Stimulated activated memory B cell treated with anti-CD40 and anti-IgM and Interleukin-4, amounts not matched to agents 10 μg/mL and 1 μg/mL and 100 μg/mL, for 72 hours (primary cell): ENCODE data around the gene SCUBE2.

Experiments used
- ATAC-seq: fragments of 150-1000 bp; cut with Tn5 transposase; 2 replicates; pipeline ENCODE4 v1.10.0; 2021
- H3K27ac Mint-ChIP-seq: one replicate; pipeline ENCODE4 v1.8.0; 2022; ENCODE audit warnings: mild to moderate bottlenecking, mixed read lengths
- H3K27me3 Mint-ChIP-seq: one replicate; pipeline ENCODE4 v1.8.0; 2022; ENCODE audit warnings: mixed read lengths
- H3K36me3 Mint-ChIP-seq: one replicate; pipeline ENCODE4 v1.8.0; 2022; ENCODE audit warnings: mixed read lengths
- H3K4me1 Mint-ChIP-seq: one replicate; pipeline ENCODE4 v1.8.0; 2022; ENCODE audit warnings: mixed read lengths
- H3K4me3 Mint-ChIP-seq: one replicate; pipeline ENCODE4 v1.8.0; 2022; ENCODE audit warnings: mild to moderate bottlenecking, moderate library complexity, mixed read lengths
- H3K9me3 Mint-ChIP-seq: one replicate; pipeline ENCODE4 v1.8.0; 2022; ENCODE audit warnings: mixed read lengths

SCUBE2 gene

DNA sequence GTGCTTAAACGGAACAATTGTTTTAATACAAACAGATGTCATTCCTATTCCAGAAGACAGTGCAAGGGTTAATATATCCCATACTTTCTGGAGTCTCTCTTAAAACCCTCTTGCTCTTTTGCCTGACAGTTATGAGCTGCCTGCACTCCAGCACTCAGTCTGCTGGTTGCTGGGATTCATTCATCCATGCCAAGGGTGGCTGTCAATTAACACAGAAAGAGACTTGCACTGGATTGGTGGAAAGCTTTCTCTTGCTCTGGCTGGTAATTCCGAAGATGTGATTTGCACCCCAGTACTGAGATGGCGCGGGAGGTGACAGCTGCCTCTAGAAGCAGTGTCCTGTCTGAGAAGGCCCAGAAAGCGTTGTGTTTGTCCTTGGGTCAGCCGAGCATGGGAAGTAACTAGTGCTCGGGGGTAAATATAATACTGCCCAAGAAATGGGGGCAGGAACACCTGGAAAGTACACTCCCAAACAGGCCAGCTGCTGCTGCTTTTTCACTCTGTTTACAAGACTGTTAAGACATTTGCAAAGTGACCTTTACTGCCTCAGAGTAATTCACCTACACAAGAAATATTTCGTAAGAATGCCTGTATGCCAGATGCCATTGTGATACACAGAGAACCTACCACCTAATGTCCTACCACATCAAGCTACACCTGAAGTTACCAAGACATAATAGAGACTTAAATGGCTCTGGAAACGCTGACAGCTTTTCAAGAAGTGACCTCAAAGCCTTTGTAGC is 20.5 kb downstream of the SCUBE2 start:
- no peak for ATAC-seq
- H3K4me1 Mint-ChIP-seq, result no peaks in the 10 kb centered on the region
- no peak overlapping the region for H3K4me3 Mint-ChIP-seq
- no peaks in the 10 kb centered on the region for H3K36me3 Mint-ChIP-seq
- H3K9me3 Mint-ChIP-seq, result no peaks in the 10 kb centered on the region
- H3K27ac Mint-ChIP-seq, result no peak overlapping the region
- peaks cover 49% of the 10 kb centered on the region for H3K27me3 Mint-ChIP-seq

- Mint-ChIP-seq H3K27ac (no peak overlapping the region), H3K4me1 (no peaks in the 10 kb centered on the region), H3K9me3 (no peaks in the 10 kb centered on the region), H3K4me3 (no peak overlapping the region), H3K36me3 (no peaks in the 10 kb centered on the region), H3K27me3 (peaks cover 39% of the 10 kb centered on the region)
- no peak for ATAC-seq
Measured at GRCh38 chr11:9069862-9070470, 21.4 kb downstream of the SCUBE2 start.

DNA sequence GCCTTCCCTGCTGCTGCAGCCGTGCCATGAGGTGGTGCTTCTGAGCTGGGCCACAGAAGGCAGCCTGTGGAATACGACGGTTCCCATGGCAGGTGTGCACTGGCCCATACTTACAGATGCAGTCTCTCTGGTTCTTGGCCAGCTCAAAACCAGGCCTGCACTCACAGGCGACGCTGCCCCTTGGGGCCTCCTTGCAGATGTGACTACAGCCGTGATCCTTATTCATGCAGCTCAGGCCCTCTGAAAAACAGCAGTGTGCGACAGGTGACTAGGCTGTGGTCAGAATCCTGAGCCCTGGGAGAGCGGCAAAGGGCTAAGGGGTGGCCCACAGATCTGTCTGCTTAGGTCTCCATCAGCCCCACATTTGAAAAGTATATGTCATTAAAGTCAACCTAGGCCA is 22.1 kb downstream of the SCUBE2 start:
- no peaks in the 10 kb centered on the region for H3K4me1 Mint-ChIP-seq
- no peaks in the 10 kb centered on the region for H3K9me3 Mint-ChIP-seq
- no peak for ATAC-seq
- H3K36me3 Mint-ChIP-seq, result no peaks in the 10 kb centered on the region
- H3K27ac Mint-ChIP-seq, result no peak overlapping the region
- H3K4me3 Mint-ChIP-seq, result no peak overlapping the region
- peaks cover 37% of the 10 kb centered on the region for H3K27me3 Mint-ChIP-seq

DNA sequence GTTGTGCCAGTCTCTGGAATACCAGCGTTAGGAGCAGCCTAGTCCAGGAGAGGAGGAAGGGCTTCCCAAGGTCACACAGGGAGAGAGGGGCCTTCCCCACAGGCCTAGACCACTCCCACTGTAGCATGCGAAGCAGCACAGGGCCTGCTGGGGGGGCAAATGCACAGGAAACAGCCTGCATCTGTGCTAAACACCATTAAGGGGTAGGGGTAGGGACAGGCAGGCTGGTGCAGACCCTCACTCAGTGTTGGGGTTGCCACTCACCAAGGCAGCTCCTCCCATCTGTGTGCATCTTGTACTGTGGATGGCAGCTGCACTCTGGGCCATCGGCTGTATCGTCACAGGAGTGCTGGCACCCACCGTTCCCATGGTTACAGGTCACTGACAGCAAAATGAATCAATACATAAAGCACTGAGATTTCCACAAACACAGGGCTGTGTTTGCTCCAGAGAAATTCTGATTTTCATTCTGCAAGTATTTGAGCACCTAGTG is 24.9 kb downstream of the SCUBE2 start:
- Mint-ChIP-seq H3K4me1 (no peaks in the 10 kb centered on the region), H3K27me3 (peaks cover 32% of the 10 kb centered on the region), H3K27ac (no peak overlapping the region), H3K36me3 (no peaks in the 10 kb centered on the region), H3K9me3 (no peaks in the 10 kb centered on the region), H3K4me3 (no peak overlapping the region)
- ATAC-seq, result no peak

- Mint-ChIP-seq H3K27ac (no peak overlapping the region), H3K4me1 (peaks cover 4% of the 10 kb centered on the region), H3K27me3 (peaks cover 32% of the 10 kb centered on the region), H3K9me3 (no peaks in the 10 kb centered on the region), H3K36me3 (no peaks in the 10 kb centered on the region), H3K4me3 (no peak overlapping the region)
- ATAC-seq, result no peak
Measured at GRCh38 chr11:9065607-9066432, 25.6 kb downstream of the SCUBE2 start.

- no peak overlapping the region for H3K27ac Mint-ChIP-seq
- H3K9me3 Mint-ChIP-seq, result no peaks in the 10 kb centered on the region
- H3K4me1 Mint-ChIP-seq, result peaks cover 12% of the 10 kb centered on the region
- H3K27me3 Mint-ChIP-seq, result peaks cover 16% of the 10 kb centered on the region
- ATAC-seq, result no peak
- no peak overlapping the region for H3K4me3 Mint-ChIP-seq
- no peaks in the 10 kb centered on the region for H3K36me3 Mint-ChIP-seq
Measured at GRCh38 chr11:9061807-9062206, 29.6 kb downstream of the SCUBE2 start.

GRCh38 chr11:9060700-9061111 is 30.7 kb downstream of the SCUBE2 start:
- Mint-ChIP-seq H3K4me1 (peaks cover 12% of the 10 kb centered on the region), H3K4me3 (no peak overlapping the region), H3K27me3 (peaks cover 16% of the 10 kb centered on the region), H3K27ac (no peak overlapping the region), H3K9me3 (no peaks in the 10 kb centered on the region), H3K36me3 (no peaks in the 10 kb centered on the region)
- ATAC-seq, result peak; percentile 98

GRCh38 chr11:9059406-9059805 is 32.0 kb downstream of the SCUBE2 start:
- Mint-ChIP-seq H3K4me1 (peaks cover 12% of the 10 kb centered on the region), H3K36me3 (no peaks in the 10 kb centered on the region), H3K9me3 (no peaks in the 10 kb centered on the region), H3K4me3 (no peak overlapping the region), H3K27ac (no peak overlapping the region), H3K27me3 (peaks cover 16% of the 10 kb centered on the region)
- ATAC-seq, result no peak

DNA sequence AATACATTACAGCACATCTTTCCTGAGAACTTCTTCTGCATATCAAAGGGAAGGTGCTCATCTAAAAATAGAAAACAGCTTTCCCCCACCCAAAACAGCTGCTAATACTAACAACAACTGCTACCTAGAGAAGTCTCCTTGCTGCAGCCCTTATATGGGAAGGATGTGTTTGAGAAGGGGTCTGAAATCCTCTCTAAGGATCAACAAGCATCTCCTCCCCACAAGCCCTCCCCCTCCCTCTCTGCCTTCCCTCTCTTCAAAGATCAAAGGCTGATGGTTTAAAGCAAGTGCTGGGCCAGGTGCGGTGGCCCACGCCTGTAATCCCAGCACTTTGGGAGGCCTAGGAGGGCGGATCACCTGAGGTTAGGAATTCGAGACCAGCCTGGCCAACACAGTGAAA is 33.5 kb downstream of the SCUBE2 start:
- ATAC-seq, result no peak
- Mint-ChIP-seq H3K9me3 (no peaks in the 10 kb centered on the region), H3K27me3 (peaks cover 14% of the 10 kb centered on the region), H3K4me3 (no peak overlapping the region), H3K36me3 (no peaks in the 10 kb centered on the region), H3K4me1 (peaks cover 12% of the 10 kb centered on the region), H3K27ac (no peak overlapping the region)

DNA sequence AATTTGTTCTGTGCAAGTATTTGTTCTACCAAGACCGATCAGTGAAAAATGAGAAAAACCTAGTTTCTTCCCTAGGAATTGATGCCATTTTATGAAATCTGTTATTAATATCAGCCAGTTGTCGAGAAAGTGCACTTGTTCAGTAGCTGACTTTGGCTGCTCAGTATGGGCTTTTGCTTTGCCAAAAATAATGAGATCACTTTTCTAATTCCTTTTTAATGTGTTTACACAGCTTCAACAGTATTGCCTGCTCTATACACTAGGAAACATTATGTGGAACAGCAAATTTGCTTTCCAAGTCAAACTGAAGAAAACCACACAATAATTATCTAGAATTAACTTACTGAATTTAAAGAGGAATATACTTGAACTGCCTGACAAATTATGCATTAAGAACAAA is 34.4 kb downstream of the SCUBE2 start:
- no peak overlapping the region for H3K4me3 Mint-ChIP-seq
- H3K27me3 Mint-ChIP-seq, result peaks cover 5% of the 10 kb centered on the region
- ATAC-seq, result no peak
- peaks cover 12% of the 10 kb centered on the region for H3K4me1 Mint-ChIP-seq
- H3K9me3 Mint-ChIP-seq, result no peaks in the 10 kb centered on the region
- no peaks in the 10 kb centered on the region for H3K36me3 Mint-ChIP-seq
- H3K27ac Mint-ChIP-seq, result no peak overlapping the region

- Mint-ChIP-seq H3K4me3 (no peak overlapping the region), H3K4me1 (peaks cover 12% of the 10 kb centered on the region), H3K27me3 (no peaks in the 10 kb centered on the region), H3K27ac (no peak overlapping the region), H3K9me3 (no peaks in the 10 kb centered on the region), H3K36me3 (no peaks in the 10 kb centered on the region)
- ATAC-seq, result no peak
Measured at GRCh38 chr11:9056467-9056866, 34.9 kb downstream of the SCUBE2 start.

DNA sequence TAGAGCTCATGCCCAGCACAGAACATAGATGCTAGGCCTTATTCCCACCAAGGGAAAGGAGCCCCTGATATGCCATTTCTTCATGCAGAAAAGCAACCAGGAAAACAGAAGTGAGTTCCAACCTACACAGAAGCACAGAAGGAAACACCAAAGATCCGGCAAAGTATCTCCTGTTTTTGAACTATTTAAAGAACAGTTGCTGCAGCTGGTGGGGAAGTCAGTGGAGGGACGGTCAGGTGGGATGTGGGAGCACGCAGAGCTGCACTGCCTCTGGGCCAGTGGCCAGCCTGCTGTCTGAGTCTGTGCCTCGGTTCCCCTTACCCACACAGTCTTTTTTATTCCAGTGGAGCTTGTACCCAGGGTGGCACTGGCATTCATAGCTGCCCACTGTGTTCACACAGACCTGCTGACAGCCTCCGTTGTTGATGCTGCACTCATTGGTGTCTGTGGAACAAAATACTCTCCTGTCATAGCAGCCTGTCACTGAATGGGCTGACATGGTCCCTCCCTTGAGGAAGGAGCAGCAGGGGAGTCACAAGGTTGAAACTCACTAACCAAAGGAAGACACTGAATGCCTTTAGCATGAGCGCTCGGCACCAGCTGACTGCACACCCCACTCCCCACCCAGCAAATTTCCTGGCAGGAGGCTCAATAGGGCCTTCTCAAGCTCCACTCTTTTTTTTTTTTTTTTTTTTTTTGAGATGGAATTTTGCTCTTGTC is 37.9 kb downstream of the SCUBE2 start:
- Mint-ChIP-seq H3K4me3 (no peak overlapping the region), H3K4me1 (no peaks in the 10 kb centered on the region), H3K27ac (no peak overlapping the region), H3K27me3 (no peaks in the 10 kb centered on the region), H3K9me3 (no peaks in the 10 kb centered on the region), H3K36me3 (no peaks in the 10 kb centered on the region)
- no peak for ATAC-seq

- ATAC-seq, result no peak
- Mint-ChIP-seq H3K27ac (no peak overlapping the region), H3K4me1 (no peaks in the 10 kb centered on the region), H3K36me3 (no peaks in the 10 kb centered on the region), H3K27me3 (no peaks in the 10 kb centered on the region), H3K9me3 (no peaks in the 10 kb centered on the region), H3K4me3 (no peak overlapping the region)
Measured at GRCh38 chr11:9052316-9052715, 39.1 kb downstream of the SCUBE2 start.

- no peaks in the 10 kb centered on the region for H3K36me3 Mint-ChIP-seq
- H3K27me3 Mint-ChIP-seq, result no peaks in the 10 kb centered on the region
- ATAC-seq, result no peak
- no peak overlapping the region for H3K27ac Mint-ChIP-seq
- H3K9me3 Mint-ChIP-seq, result no peaks in the 10 kb centered on the region
- no peaks in the 10 kb centered on the region for H3K4me1 Mint-ChIP-seq
- no peak overlapping the region for H3K4me3 Mint-ChIP-seq
Measured at GRCh38 chr11:9049959-9050358, 41.4 kb downstream of the SCUBE2 start.

- H3K4me1 Mint-ChIP-seq, result no peaks in the 10 kb centered on the region
- ATAC-seq, result no peak
- no peaks in the 10 kb centered on the region for H3K36me3 Mint-ChIP-seq
- no peak overlapping the region for H3K27ac Mint-ChIP-seq
- no peaks in the 10 kb centered on the region for H3K27me3 Mint-ChIP-seq
- H3K4me3 Mint-ChIP-seq, result no peak overlapping the region
- no peaks in the 10 kb centered on the region for H3K9me3 Mint-ChIP-seq
Measured at GRCh38 chr11:9047964-9048523, 43.4 kb downstream of the SCUBE2 start.
